Stimulated activated CD4-positive, alpha-beta T cell treated with anti-CD3 and anti-CD28 coated beads, Interleukin-1b, Interleukin-23, amount 100 ng/mL, for 4 hours (primary cell): ENCODE data around the gene POLR3GL.
"Not testable (repeated sequence)": the region's sequence is repeated elsewhere in the genome, so short reads cannot be mapped to it uniquely, and the experiment has no call there.

Experiments used
- DNase-seq, 2 donors: peaks; one replicate each; pipeline ENCODE4 v3.0.0-alpha.2; 2020; ENCODE audit warnings: low read depth in 2 of 2

POLR3GL gene

GRCh38 chr1:145964328-145965118 lies at the start of gene POLR3GL, which contains the start of gene ANKRD34A:
TSS of gene POLR3GL (plus strand) at chr1:145964690. CDS start at chr1:145974866, 10,176 bp downstream.
TSS of gene ANKRD34A (minus strand) at chr1:145964575. CDS start at chr1:145961759, 2,816 bp downstream.
- peak; percentile 81 for DNase-seq

DNA sequence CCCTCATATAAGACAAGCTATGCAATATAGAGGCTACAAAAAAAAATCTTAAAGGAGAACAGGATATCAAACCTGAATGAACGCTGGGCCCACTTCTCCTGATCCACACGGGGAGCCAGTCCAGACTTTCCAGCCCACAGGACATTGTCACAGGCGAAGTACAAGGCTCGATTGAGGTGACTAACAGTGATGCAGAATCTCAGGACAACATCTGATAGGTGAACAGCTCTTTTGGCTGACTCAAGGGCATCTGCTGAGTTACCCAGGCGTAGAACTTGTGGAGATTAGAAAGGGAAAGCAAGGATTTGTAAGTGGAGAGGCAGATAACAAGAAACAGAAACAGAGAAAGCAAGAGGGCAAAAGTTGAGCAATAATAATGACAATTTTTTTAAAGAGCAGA lies 47.7 kb upstream of the POLR3GL start:
- DNase-seq: no peak

DNA sequence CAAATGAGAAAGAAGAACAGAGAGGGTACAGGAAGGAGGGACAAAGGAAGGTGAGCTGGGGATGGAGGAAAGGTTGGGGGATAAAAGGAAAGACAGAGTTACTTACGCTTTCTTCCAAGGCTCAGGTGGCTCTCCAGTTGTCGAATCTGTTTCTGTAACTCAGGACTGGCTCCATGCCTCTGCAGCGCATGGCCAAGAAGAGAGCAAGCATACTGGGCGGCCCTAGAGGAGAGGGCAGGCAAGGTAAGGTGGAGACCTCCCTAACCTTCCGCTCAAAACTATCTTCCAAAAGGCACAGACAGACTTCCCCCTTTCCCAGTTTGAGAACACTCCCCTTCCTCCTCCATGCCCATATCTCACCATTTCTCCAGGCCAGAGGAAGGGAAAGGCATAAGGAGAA lies 46.9 kb upstream of the POLR3GL start:
- no peak for DNase-seq

GRCh38 chr1:145918144-145918991 lies 46.1 kb upstream of the POLR3GL start, which contains the start of gene PEX11B:
TSS of gene PEX11B (minus strand) at chr1:145918717. CDS start at chr1:145918688, 29 bp downstream.
- peak; percentile 86 to 89 for DNase-seq

DNA sequence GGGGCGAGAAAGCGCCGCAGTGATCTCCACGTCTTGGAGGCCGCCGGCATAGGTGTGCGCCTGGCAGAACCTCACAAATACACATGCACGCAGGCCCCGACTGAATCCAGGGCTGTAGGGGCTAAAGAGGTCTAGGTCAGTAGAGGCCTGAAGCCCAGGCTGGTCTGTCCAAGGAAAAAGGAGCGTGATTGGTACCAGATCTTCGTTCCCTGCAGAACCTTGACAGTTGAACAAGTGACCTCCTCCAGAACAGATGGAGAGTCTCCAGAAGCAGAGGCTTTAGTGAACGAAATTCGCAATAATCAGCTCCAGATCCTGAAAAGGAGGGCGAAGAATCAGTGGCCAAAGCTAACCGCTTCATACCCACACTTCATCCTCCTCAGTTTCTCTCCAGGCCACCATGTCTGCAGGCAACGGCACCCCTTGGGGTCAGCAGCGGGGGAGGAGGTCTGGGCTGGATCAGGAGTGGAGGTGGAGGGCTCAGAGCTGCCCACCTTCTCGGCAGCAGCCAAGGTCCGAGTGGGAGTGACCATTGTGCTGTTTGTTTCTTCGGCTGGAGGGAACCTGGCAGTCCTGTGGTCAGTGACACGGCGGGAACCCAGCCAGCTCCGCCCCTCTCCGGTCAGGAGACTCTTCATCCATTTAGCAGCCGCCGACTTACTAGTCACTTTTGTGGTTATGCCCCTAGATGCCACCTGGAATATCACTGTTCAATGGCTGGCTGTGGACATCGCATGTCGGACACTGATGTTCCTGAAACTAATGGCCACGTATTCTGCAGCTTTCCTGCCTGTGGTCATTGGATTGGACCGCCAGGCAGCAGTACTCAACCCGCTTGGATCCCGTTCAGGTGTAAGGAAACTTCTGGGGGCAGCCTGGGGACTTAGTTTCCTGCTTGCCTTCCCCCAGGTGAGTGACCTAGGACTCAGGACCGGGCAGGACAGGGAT lies 45.2 kb upstream of the POLR3GL start:
- DNase-seq: no peak

GRCh38 chr1:145920297-145920696 lies 44.2 kb upstream of the POLR3GL start:
- not testable (repeated sequence) for DNase-seq

GRCh38 chr1:145922266-145922665 lies 42.2 kb upstream of the POLR3GL start:
- DNase-seq: no peak

- DNase-seq: peak; percentile 35 to 37
These were observed 37.8 kb upstream of the POLR3GL start for GRCh38 chr1:145926686-145927062.

GRCh38 chr1:145927063-145927886 lies 37.2 kb upstream of the POLR3GL start, which contains the start of gene RBM8A:
TSS of gene RBM8A (minus strand) at chr1:145927484. CDS start at chr1:145927426, 58 bp downstream.
- DNase-seq: peak; percentile 74 to 87

DNA sequence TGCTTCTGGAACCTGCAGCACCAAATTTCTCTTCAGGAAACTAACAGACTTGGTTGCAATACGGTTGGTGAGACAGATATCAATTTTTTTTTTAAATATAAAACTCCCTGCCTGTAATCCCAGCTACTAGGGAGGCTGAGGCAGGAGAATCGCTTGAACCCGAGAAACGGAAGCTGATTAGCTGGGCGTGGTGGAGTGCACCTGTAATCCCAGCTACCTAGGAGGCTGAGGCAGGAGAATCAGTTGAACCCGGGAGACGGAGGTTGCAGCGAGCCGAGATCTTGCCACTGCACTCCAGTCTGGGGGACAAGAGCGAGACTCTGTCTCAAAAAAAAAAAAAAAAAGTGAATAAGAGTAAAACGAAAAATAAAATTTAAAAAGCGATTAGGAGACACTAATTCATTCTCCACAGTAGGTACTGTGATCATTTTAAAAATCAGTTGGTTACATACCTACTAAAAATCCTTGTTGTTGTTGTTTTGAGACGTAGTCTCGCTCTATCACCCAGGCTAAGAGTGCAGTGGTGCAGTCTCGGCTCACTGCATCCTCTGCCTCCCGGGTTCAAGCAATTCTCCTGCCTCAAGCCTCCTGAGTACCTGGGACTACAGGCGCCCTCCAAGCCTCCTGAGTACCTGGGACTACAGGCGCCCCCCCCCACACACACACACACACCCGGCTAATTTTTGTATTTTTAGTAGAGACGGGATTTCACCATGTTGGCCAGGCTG lies 36.4 kb upstream of the POLR3GL start:
- no peak for DNase-seq

DNA sequence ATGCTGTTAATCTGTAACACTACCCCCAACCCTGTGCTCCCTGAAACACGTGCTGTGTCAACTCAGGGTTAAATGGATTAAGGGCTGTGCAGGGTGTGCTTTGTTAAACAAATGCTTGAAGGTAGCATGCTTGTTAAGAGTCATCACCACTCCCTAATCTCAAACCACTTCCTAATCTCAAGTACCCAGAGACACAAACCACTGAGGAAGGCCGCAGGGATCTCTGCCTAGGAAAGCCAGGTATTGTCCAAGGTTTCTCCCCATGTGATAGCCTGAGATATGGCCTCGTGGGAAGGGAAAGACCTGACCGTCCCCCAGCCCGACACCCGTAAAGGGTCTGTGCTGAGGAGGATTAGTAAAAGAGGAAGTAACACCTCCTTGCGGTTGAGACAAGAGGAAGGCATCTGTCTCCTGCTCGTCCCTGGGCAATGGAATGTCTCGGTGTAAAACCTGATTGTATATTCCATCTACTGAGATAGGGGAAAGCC lies 31.9 kb upstream of the POLR3GL start:
- DNase-seq: not testable (repeated sequence)

DNA sequence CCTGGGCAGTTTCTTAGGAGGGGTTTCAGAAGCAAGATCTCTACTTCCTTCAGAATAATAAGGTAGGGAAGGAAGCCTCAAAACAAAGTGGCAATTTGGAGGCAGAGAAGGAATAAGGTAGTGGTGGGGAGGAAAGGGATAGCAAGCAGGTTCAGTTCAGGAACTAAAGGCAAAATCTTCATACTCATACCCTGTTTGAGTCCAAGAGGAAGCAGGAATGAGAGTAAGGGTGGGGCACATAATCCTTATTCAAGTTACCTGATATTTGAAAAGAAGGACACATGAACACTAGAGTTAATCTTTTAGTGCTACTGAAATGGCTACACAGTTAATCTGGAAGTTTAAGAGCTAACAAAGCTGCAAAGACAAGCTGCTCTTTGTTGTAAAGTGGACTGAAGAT lies 28.8 kb upstream of the POLR3GL start:
- DNase-seq: no peak

DNA sequence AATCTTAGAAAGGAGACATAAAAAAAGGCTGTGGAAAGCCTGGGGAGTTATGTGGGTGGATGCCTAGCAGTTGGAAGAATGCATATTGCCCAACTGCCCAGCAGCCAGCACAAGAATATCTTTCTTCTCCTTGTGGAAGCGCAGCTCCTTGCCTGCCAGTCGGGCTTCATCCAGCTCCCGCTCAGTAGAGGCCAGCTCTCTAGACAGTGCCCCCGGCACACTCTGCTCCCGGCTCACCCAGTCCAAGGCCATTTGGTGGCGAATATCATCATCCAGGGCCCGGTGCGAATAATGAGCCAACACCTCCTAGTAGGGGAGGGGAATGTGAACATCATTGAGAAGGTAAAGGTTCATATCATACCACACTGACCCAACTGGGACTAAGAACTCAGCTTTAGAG lies 28.2 kb upstream of the POLR3GL start:
- DNase-seq: no peak

GRCh38 chr1:145937436-145937835 lies 27.1 kb upstream of the POLR3GL start:
- no peak for DNase-seq

DNA sequence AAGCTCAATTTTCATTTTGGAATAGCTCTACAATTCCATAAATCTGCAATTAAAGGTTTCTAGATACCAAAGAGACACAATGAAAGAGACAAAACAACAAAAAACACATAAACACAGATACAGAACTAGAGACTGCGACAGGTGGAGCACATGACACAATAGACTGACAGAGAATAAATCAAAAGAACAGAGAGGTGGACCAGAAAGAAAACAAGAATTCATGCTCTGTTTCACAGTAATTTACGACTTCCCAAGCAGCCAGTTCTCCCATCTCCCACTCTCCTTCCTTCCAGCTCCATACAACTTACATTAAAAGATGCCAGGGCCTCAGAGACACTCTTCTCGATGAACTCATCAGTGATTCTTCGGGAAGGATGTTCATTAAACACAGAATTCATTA lies 22.1 kb upstream of the POLR3GL start:
- no peak for DNase-seq

GRCh38 chr1:145942871-145943270 lies 21.6 kb upstream of the POLR3GL start:
- no peak for DNase-seq

DNA sequence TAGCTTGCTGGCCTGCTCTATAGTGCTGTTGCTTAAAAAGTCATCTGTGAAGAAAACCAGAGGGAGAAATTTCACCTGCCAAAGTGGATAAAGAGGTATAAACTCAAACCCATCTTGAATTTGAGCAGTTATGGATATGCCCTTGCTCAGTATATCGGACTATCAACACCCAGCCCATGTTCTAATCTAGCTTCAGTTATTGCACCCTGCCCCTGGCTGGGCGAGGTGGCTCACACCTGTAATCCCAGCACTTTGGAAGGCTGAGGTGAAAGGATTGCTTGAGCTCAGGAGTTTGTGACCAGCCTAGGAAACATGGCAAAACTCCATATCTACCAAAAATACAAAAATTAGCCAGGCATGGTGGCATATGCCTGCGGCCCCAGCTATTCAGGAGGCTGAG lies 20.0 kb upstream of the POLR3GL start:
- DNase-seq: no peak

- no peak for DNase-seq
These were observed 18.0 kb upstream of the POLR3GL start for GRCh38 chr1:145946477-145946986.

DNA sequence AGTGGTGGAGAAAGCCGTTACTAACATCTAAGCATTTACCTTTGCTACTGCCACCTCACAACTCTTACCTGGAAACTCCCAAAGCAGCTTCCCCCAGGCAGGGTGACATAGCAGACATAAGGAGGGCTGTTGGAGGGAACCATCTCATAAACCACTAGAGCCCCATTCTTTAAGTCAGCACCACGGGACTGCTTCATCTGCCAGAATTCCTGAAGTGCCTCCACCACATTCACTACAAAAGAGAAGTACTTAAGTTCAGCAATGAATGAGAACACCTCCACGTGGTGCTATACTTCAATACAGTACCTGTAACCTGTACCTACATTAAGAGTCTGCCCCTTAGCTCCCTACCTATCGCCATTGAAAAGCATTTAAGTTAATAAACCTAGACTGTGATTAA lies 16.9 kb upstream of the POLR3GL start:
- no peak for DNase-seq
